Airway epithelial cell (primary cell): ENCODE results near the gene ADGRL4. TPM values are rescaled to one million over a fixed set of nuclear protein-coding genes. Genes with fewer than 3 reads are reported as not detected.

ENCODE experiments used
- total RNA-seq: library from RNA; depleted of rRNA; stranded (reverse); fragments of >200 nt; gene quantifications from 2 replicates; pipeline ENCODE4 v1.2.3, GENCODE V29; 2015

Gene ADGRL4
- 0.14 and 0.21 TPM in 2 replicates for total RNA-seq

DNA sequence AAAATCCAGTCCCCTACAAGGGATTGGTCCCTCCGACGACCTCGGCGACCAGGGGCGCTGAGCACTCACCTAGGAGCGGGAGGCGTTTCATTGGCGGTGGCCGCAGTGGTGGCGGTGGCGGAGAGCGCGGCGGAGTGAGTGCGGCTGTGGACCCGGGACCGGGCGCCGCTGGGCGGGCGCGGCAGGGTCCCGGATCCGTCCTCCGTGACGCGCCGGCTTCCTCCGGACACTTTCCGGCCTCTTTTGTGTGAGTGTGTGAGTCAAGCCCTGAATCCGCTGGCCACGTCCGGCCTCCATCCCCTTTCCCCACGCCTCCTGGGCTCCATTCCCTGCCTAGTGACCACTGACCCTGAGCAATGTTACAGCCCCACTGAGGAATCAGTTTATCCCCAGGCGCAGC lies at the start of gene ADGRL4:
Gene ADGRL4 (minus strand): TSS at position 167 of the 400 bp plus-strand sequence. CDS start 76 bp downstream, at position 91.

